Inflammatory macrophage (primary cell): ENCODE results near the gene MT3.

Experiments
- DNase-seq, 2 donors: peaks; one replicate each; pipeline ENCODE4 v3.0.0-alpha.2; 2020 to 2022

MT3 gene

DNA sequence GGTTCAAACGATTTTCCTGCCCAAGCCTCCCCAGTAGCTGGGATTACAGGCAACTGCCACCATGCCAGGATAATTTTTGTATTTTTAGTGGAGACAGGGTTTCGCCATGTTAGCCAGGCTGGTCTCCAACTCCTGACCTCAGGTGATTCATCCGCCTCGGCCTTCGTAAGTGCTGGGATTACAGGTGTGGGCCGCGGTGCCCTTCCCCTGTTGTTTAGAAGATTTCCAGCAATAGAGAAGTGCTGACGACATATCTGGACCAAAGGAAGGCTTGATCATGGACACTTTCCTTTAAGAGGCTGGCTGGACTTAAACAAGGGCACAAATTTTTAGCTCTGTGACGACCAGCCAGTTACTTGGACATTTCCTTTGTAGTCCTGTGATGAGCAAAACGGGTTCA is 41.9 kb downstream of the MT3 start:
- no peak for DNase-seq

DNA sequence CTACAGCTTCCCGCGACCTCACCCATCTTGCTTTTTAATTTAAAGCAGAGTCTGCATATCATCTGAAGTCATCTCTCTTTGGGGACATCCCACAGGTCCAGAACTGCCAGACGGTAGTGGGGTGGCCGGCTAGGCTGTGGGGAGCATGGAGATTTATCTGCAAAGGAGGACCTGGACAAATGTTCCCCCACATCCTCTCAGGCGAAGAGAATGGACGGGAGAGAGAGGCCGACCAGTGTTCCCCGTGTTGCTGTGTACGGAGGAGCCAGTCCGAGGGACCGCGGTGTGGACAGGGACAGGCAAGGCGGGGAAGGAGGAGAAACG is 42.5 kb downstream of the MT3 start:
- DNase-seq = no peak

- no peak for DNase-seq
These were observed 43.0 kb downstream of the MT3 start, which contains the start of gene MT1M for GRCh38 chr16:56632156-56632847. Gene MT1M, plus strand, starts transcription at chr16:56632659. Its CDS starts 73 bp downstream, at chr16:56632732.

DNA sequence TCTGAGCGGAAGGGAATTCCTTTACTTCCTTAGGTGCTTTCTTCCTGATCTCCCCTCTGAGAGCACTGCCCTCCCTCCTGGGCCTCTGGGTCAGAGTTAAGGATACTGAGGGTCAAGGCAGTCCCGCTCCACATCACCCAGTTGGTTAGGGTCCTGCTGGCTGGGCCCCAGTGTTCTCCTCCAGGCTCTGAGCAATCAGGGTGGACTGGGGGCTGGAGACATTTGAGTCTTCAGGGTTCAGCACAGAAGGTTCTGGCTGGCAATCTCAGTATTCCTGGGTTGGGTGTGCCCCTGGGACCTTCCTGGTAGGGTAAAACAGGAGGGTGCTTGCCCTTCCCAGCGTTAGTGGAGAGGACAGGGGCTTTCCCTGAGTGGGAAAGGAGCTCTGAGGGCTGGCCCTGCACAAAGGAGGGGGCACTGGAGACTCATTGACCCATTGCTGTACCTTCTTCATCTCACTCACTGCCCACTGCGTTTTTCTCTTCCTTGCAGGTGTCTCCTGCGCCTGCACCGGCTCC is 43.6 kb downstream of the MT3 start:
- no peak for DNase-seq

DNA sequence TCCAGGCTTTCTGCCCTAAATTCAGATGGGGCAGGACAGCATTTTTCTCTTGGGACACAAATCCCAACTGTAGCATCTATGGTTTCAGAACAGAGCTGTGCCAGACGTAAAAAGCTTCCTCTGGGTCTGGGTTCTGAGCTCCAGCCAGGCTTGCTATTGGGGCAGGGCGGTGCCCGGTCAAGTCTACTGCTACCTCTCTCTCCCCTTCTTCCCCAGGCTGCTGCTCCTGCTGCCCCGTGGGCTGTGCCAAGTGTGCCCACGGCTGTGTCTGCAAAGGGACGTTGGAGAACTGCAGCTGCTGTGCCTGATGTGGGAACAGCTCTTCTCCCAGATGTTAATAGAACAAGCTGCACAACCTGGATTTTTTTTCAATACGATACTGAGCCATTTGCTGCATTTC is 44.2 kb downstream of the MT3 start:
- DNase-seq = no peak

DNA sequence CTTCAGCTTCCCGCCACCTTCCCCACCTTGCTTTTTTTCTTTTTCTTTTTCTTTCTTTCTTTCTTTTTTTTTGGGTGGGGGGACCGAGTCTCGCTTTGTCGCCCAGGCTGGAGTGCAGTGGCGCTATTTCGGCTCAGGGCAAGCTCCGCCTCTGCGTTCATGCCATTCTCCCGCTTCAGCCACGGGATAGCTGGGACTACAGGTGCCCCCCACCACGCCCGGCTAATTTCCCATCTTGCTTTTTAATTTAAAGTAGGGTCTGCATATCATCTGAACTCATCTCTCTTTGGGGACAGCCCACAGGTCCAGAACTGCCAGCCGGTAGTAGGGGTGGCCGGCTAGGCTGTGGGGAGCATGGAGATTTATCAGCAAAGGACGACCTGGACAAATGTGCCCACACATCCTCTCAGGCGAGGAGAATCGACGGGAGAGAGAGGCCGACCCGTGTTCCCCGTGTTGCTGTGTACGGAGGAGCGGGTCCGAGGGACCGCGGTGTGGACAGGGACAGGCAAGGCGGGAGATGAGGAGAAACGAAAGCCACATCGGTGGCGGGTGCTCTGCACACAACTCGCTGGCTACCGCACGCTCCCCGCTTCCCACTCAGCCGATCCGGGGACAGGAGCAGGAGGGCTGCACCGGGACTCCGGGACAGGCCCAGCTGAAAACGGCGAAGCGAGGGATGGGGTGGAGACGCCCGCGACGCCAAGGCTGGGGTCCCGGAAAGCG is 45.5 kb downstream of the MT3 start:
- DNase-seq = no peak

DNA sequence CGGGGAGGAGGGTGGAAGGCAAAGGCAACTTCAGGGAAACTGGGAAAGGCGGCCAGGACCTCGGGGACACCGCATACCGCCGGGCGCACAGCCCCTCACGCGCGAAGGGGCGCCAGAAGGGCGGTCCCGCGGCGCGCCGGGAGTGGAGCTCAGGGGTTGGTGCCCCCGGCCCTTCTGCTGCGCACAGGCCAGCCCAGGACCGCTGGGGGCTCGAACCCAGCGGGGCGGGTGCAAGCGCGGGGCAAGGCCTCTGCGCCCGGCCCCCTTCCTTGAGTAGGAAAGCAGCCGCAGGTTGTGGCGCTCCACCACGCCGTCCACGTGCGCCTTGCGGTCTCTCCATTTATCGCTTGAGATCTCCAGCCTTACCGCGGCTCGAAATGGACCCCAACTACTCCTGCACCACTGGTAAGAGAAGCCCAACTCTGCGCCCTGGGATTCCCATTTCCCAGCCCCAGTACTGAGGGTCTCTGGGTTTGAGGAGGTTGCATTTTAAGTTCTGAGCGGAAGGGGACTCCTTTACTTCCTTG is 46.2 kb downstream of the MT3 start:
- DNase-seq = no peak

- no peak for DNase-seq
These were observed 47.5 kb downstream of the MT3 start for GRCh38 chr16:56636616-56637413.

- DNase-seq = peak in 1 of 2 donors; percentile 33
These were observed 48.8 kb downstream of the MT3 start, which contains the start of gene MT1A for GRCh38 chr16:56637814-56638750. Gene MT1A, plus strand, starts transcription at chr16:56638666. Its CDS starts 73 bp downstream, at chr16:56638739.

DNA sequence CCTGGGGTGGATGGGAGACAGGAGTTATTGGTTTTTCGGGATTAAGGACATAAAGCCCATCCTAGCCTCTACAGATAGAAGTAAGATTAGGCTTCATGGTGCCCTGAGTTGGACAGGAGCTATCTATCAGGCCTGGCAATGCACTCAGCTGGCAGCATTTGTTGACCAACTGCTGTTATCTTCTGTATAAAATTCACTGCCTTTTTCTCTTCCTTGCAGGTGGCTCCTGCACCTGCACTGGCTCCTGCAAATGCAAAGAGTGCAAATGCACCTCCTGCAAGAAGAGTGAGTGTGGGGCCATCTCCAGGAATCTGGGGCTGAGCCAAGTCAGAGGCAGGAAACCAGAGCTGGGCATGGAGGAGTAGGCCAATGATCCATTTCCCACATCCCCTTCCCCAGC is 49.7 kb downstream of the MT3 start:
- no peak for DNase-seq

DNA sequence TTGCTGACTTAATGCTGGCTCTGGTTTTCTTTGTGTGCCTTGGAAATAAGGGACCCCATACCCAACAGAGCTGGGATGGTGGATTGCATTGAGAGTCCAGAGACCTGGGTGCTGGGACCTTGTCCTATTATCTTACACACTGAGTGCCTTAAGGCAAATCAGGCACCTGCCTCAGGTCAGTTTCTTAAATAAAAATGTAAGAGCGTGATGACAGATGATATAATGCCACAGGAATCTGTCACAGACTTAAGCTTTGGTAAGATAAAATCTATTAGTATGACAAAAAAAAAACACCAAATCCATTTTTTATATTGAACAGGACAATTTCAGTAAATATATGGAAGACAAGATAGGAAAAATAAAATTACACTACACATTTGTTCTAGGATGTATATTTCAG is 50.7 kb downstream of the MT3 start:
- no peak for DNase-seq
